Astrocyte (in vitro differentiated cells and primary cell): ENCODE results near the gene PARL. TPM values are rescaled to one million over a fixed set of nuclear protein-coding genes. Genes with fewer than 3 reads are reported as not detected.

ENCODE experiments used
- DNase-seq: peaks from one replicate; pipeline ENCODE4 v3.0.0-alpha.2; 2010; ENCODE audit warnings: low read depth
- FAIRE-seq: peaks from 2 replicates; lab custom pipeline; 2011; peaks lifted over from hg19 to GRCh38; lab: Jason Lieb, UNC
- H2AFZ ChIP-seq: 2 replicates; pipeline ENCODE4 v1.6.0; 2012; ENCODE audit warnings: low read depth, low read length, inconsistent platforms
- H3K27ac ChIP-seq: 2 replicates; pipeline ENCODE4 v1.5.1; 2011; ENCODE audit warnings: low read depth, low read length, inconsistent platforms
- H3K27me3 ChIP-seq: 2 replicates; pipeline ENCODE4 v1.6.0; 2011; ENCODE audit warnings: low read length, inconsistent platforms; ENCODE audit not compliant: insufficient read depth
- H3K36me3 ChIP-seq: 2 replicates; pipeline ENCODE4 v1.5.1; 2011; ENCODE audit warnings: low read length, inconsistent platforms; ENCODE audit not compliant: insufficient read depth
- H3K4me1 ChIP-seq: 2 replicates; pipeline ENCODE4 v1.5.1; 2011; ENCODE audit warnings: low read length, inconsistent platforms; ENCODE audit not compliant: insufficient read depth
- H3K4me2 ChIP-seq: 2 replicates; pipeline ENCODE4 v1.6.0; 2012; ENCODE audit warnings: low read length, inconsistent platforms
- H3K4me3 ChIP-seq: 2 replicates; pipeline ENCODE4 v1.5.1; 2011; ENCODE audit warnings: low read depth, mild to moderate bottlenecking, low read length, inconsistent platforms; ENCODE audit not compliant: insufficient read depth
- H3K79me2 ChIP-seq: 2 replicates; pipeline ENCODE4 v1.6.0; 2012; ENCODE audit warnings: mild to moderate bottlenecking, low read length, inconsistent platforms; ENCODE audit not compliant: insufficient read depth
- H3K9ac ChIP-seq: 2 replicates; pipeline ENCODE4 v1.6.0; 2012; ENCODE audit warnings: mild to moderate bottlenecking, low read length, inconsistent platforms
- H3K9me3 ChIP-seq: 2 replicates; pipeline ENCODE4 v1.5.1; 2012; ENCODE audit warnings: low read depth, mild to moderate bottlenecking, low read length, inconsistent platforms; ENCODE audit not compliant: insufficient read depth
- H4K20me1 ChIP-seq: 2 replicates; pipeline ENCODE4 v1.6.0; 2012; ENCODE audit warnings: low read length, inconsistent platforms; ENCODE audit not compliant: insufficient read depth
- H3K27ac Mint-ChIP-seq: one replicate; pipeline ENCODE4 v1.8.0; 2021; ENCODE audit warnings: mild to moderate bottlenecking, mixed read lengths; ENCODE audit not compliant: unreplicated experiment
- H3K27me3 Mint-ChIP-seq: one replicate; pipeline ENCODE4 v1.8.0; 2021; ENCODE audit warnings: low read depth, mixed read lengths; ENCODE audit not compliant: unreplicated experiment
- H3K36me3 Mint-ChIP-seq: one replicate; pipeline ENCODE4 v1.8.0; 2021; ENCODE audit warnings: low read depth, mixed read lengths; ENCODE audit not compliant: unreplicated experiment
- H3K4me1 Mint-ChIP-seq: one replicate; pipeline ENCODE4 v1.8.0; 2021; ENCODE audit warnings: low read depth, mixed read lengths; ENCODE audit not compliant: unreplicated experiment
- H3K4me3 Mint-ChIP-seq: one replicate; pipeline ENCODE4 v1.8.0; 2021; ENCODE audit warnings: mild to moderate bottlenecking, moderate library complexity, mixed read lengths; ENCODE audit not compliant: unreplicated experiment
- H3K9me3 Mint-ChIP-seq: one replicate; pipeline ENCODE4 v1.8.0; 2021; ENCODE audit warnings: mild to moderate bottlenecking, mixed read lengths; ENCODE audit not compliant: unreplicated experiment
- EZH2 ChIP-seq: IDR thresholded peaks from 2 replicates; pipeline ENCODE4 v1.6.1; 2012; ENCODE audit warnings: mild to moderate bottlenecking, low read length, inconsistent platforms; ENCODE audit not compliant: insufficient read depth
- total RNA-seq: library from RNA; stranded (reverse); gene quantifications from 2 replicates; pipeline ENCODE4 v1.2.1, GENCODE V29; 2021
- TF ChIP-seq, protein P1 (sequence below): IDR thresholded peaks from 2 replicates; pipeline ENCODE4 v1.5.1; 2011; ENCODE audit warnings: low read depth, mild to moderate bottlenecking, inconsistent platforms, low read length, moderate library complexity; ENCODE audit not compliant: insufficient read depth

PARL gene
- total RNA-seq, 1 donor from 2014 or later, result 64.7 TPM

DNA sequence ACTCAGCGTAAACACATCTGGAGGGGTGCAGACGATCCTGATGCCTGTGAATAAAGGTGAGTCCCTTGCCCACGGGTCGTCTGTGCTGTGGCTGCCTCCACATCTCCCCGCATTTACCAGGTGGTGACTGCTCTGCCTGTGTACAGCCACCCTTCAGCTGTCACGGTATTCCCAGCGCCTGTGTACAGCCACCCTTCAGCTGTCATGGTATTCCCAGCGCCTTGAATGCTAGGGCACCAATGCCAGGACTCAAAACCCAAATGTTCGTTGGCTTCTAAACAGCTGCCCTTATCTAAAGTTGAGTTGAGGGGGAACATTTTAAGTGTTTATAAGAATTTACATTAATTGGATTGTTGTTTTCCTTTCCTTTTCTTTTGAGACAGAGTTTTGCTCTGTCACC lies 86.7 kb downstream of the PARL start:
- Histone ChIP-seq H3K27ac (no peak overlapping the region), H3K9me3 (no peaks in the 10 kb centered on the region), H3K4me2 (no peak overlapping the region), H3K4me1 (no peaks in the 10 kb centered on the region), H3K79me2 (no peaks in the 10 kb centered on the region), H3K27me3 (no peaks in the 10 kb centered on the region), H3K36me3 (peaks cover 45% of the 10 kb centered on the region), H4K20me1 (peaks cover 5% of the 10 kb centered on the region), H2AFZ (no peak overlapping the region), H3K4me3 (no peak overlapping the region), H3K9ac (no peak overlapping the region)
- no peak for TF ChIP-seq EZH2
- TF ChIP-seq, protein P1, sequence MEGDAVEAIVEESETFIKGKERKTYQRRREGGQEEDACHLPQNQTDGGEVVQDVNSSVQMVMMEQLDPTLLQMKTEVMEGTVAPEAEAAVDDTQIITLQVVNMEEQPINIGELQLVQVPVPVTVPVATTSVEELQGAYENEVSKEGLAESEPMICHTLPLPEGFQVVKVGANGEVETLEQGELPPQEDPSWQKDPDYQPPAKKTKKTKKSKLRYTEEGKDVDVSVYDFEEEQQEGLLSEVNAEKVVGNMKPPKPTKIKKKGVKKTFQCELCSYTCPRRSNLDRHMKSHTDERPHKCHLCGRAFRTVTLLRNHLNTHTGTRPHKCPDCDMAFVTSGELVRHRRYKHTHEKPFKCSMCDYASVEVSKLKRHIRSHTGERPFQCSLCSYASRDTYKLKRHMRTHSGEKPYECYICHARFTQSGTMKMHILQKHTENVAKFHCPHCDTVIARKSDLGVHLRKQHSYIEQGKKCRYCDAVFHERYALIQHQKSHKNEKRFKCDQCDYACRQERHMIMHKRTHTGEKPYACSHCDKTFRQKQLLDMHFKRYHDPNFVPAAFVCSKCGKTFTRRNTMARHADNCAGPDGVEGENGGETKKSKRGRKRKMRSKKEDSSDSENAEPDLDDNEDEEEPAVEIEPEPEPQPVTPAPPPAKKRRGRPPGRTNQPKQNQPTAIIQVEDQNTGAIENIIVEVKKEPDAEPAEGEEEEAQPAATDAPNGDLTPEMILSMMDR, result no peak
- Mint-ChIP-seq H3K4me3 (no peak overlapping the region), H3K27ac (no peak overlapping the region), H3K36me3 (peaks cover 19% of the 10 kb centered on the region), H3K27me3 (no peaks in the 10 kb centered on the region), H3K9me3 (no peaks in the 10 kb centered on the region), H3K4me1 (no peaks in the 10 kb centered on the region)
- FAIRE-seq (no peak), DNase-seq (no peak)

DNA sequence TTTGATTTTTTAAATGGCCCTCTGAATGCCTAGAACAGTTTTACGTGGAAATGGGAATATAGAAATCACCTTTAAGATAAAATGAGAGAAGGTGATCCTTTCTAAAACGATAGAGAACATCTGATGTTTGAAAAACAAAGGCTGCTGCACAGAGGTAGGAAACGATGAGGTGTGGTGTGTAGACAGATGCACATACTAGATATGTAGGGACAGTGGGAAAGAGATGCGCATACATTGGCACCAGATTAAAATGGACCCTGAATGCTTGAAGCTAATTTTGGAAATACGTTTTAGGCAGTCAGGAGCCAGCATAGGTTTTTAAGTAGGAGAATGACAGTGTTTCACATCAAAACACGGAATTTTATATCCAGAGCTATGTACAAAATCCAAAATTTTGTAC lies 88.3 kb downstream of the PARL start:
- no peak for FAIRE-seq
- Histone ChIP-seq H3K9me3 (no peaks in the 10 kb centered on the region), H4K20me1 (peaks cover 5% of the 10 kb centered on the region), H2AFZ (no peak overlapping the region), H3K4me1 (no peaks in the 10 kb centered on the region), H3K9ac (no peak overlapping the region), H3K36me3 (peaks cover 38% of the 10 kb centered on the region), H3K27me3 (no peaks in the 10 kb centered on the region), H3K79me2 (no peaks in the 10 kb centered on the region), H3K4me2 (no peak overlapping the region), H3K27ac (no peak overlapping the region), H3K4me3 (no peak overlapping the region)
- no peak for TF ChIP-seq EZH2
- TF ChIP-seq, protein P1, result no peak
- H3K36me3 Mint-ChIP-seq, result peaks cover 16% of the 10 kb centered on the region
- no peak for DNase-seq
- no peak overlapping the region for H3K4me3 Mint-ChIP-seq
- H3K27me3 Mint-ChIP-seq, result no peaks in the 10 kb centered on the region
- no peaks in the 10 kb centered on the region for H3K9me3 Mint-ChIP-seq
- no peaks in the 10 kb centered on the region for H3K4me1 Mint-ChIP-seq
- H3K27ac Mint-ChIP-seq, result no peak overlapping the region

- Histone ChIP-seq H3K9ac (no peak overlapping the region), H3K9me3 (no peaks in the 10 kb centered on the region), H3K4me2 (no peak overlapping the region), H3K4me3 (no peak overlapping the region), H4K20me1 (peaks cover 17% of the 10 kb centered on the region), H3K36me3 (peaks cover 38% of the 10 kb centered on the region), H3K27ac (no peak overlapping the region), H2AFZ (no peak overlapping the region), H3K27me3 (no peaks in the 10 kb centered on the region), H3K79me2 (peaks cover 11% of the 10 kb centered on the region), H3K4me1 (no peaks in the 10 kb centered on the region)
- Mint-ChIP-seq H3K36me3 (peaks cover 20% of the 10 kb centered on the region), H3K4me3 (no peak overlapping the region), H3K27ac (no peak overlapping the region), H3K9me3 (no peaks in the 10 kb centered on the region), H3K4me1 (no peaks in the 10 kb centered on the region), H3K27me3 (no peaks in the 10 kb centered on the region)
- TF ChIP-seq, protein P1, result no peak
- no peak for TF ChIP-seq EZH2
- FAIRE-seq (no peak), DNase-seq (no peak)
Measured at GRCh38 chr3:183794452-183794851, 90.2 kb downstream of the PARL start.
